ENCODE measurements around the gene ZDHHC8.

DNA sequence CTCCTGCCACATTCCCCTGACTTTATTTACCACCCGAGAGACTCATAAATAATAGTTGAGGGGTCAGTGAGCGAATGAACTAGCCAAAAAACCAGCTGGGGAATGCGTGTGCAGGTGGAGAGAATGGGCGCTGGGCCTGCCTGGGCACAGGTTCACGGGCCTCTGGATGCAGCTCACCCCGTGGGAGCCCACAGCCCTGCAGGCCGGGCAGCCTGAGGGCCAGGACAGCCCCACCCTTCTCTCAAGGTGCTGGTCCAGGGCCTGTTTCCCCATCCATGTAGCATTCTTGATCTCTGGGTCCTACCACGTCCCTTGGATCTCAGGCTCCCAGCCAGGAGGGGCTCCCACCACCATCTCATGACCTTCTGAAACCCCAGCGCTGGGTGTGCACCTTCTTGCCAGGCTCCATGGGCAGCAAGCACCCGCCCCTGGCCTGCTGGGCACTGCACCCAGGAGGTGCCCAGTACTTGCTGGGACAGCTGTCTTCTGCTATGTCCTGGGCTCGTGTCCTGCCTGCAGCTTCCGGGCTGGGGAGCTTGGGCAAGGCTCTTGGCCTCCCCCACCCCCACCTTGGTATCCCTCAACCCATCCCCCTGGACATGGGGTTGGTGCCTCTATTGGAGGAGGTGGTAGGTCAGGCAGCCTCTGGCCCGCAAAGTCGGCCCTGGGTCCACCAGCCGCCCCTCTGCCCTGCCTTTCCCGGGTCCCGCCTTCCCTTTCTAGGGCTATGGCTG lies 62.3 kb downstream of the ZDHHC8 start:
- TF ChIP-seq, protein P1, sequence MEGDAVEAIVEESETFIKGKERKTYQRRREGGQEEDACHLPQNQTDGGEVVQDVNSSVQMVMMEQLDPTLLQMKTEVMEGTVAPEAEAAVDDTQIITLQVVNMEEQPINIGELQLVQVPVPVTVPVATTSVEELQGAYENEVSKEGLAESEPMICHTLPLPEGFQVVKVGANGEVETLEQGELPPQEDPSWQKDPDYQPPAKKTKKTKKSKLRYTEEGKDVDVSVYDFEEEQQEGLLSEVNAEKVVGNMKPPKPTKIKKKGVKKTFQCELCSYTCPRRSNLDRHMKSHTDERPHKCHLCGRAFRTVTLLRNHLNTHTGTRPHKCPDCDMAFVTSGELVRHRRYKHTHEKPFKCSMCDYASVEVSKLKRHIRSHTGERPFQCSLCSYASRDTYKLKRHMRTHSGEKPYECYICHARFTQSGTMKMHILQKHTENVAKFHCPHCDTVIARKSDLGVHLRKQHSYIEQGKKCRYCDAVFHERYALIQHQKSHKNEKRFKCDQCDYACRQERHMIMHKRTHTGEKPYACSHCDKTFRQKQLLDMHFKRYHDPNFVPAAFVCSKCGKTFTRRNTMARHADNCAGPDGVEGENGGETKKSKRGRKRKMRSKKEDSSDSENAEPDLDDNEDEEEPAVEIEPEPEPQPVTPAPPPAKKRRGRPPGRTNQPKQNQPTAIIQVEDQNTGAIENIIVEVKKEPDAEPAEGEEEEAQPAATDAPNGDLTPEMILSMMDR (IDR thresholded peaks at IDR 0.05), result no peak
- TF ChIP-seq POLR2AphosphoS5 (IDR thresholded peaks at IDR 0.05), result no peak
- no peak for TF ChIP-seq POLR2A (IDR thresholded peaks at IDR 0.05)

Data from breast epithelium (tissue), 3 donors.